Measurements from ENCODE around the gene NEU4.
"Not testable (repeated sequence)": the region's sequence is repeated elsewhere in the genome, so short reads cannot be mapped to it uniquely, and the experiment has no call there.

Gene NEU4

GRCh38 chr2:241818943-241819270, 9.9 kb downstream of the NEU4 start:
- Histone ChIP-seq H3K27ac (no peak overlapping the region), H3K36me3 (ENCODE audit: insufficient read depth, low read length) (no peaks in the 10 kb centered on the region), H3K4me3 (no peak overlapping the region), H3K9ac (ENCODE audit: insufficient read length) (no peak overlapping the region), H3K9me3 (ENCODE audit: low read depth, low read length) (no peaks in the 10 kb centered on the region)
- no peak for DNase-seq (ENCODE audit: low read depth, low spot score)
- no peak for TF ChIP-seq FOXP2 (optimal IDR thresholded peaks at IDR 0.05; ENCODE audit: control extremely low read depth, extremely low read length, insufficient read depth)
- TF ChIP-seq EZH2 (IDR thresholded peaks at IDR 0.05), result no peak
- no peak for TF ChIP-seq POLR2AphosphoS5 (IDR thresholded peaks at IDR 0.05; ENCODE audit: borderline replicate concordance, low read depth, low read length)

- not testable (repeated sequence) for H3K9ac ChIP-seq (ENCODE audit: insufficient read length); H3K27ac ChIP-seq
Observed at GRCh38 chr2:241819947-241820624, 11.1 kb downstream of the NEU4 start.

GRCh38 chr2:241820625-241821384, 11.8 kb downstream of the NEU4 start:
- no peaks in the 10 kb centered on the region for H3K36me3 ChIP-seq (ENCODE audit: insufficient read depth, low read length)
- no peak overlapping the region for H3K9ac ChIP-seq (ENCODE audit: insufficient read length)
- TF ChIP-seq EZH2 (IDR thresholded peaks at IDR 0.05) (no peak), POLR2AphosphoS5 (IDR thresholded peaks at IDR 0.05; ENCODE audit: borderline replicate concordance, low read depth, low read length) (no peak)
- DNase-seq (ENCODE audit: low read depth, low spot score), result no peak
- no peak overlapping the region; the same call in 1 of the 2 replicates for H3K27ac ChIP-seq
- no peaks in the 10 kb centered on the region for H3K9me3 ChIP-seq (ENCODE audit: low read depth, low read length)
- peak overlapping the region; percentile 26; the same call in 1 of the 2 replicates for H3K4me3 ChIP-seq

More at GRCh38 chr2:241819947-241820624, 11.1 kb downstream of the NEU4 start:
- H3K9me3 ChIP-seq (ENCODE audit: low read depth, low read length); DNase-seq (ENCODE audit: low read depth, low spot score); H3K4me3 ChIP-seq; H3K36me3 ChIP-seq (ENCODE audit: insufficient read depth, low read length): not testable (repeated sequence)

GRCh38 chr2:241821460-241822263, 12.7 kb downstream of the NEU4 start:
- Histone ChIP-seq H3K9me3 (ENCODE audit: low read depth, low read length) (no peaks in the 10 kb centered on the region), H3K27ac (peak overlapping the region; percentile 20), H3K4me3 (peak overlapping the region; percentile 26; the same call in 1 of the 2 replicates), H3K36me3 (ENCODE audit: insufficient read depth, low read length) (no peaks in the 10 kb centered on the region), H3K9ac (ENCODE audit: insufficient read length) (peak overlapping the region; percentile 19)
- DNase-seq (ENCODE audit: low read depth, low spot score), result no peak
- TF ChIP-seq EZH2 (IDR thresholded peaks at IDR 0.05) (no peak), POLR2AphosphoS5 (IDR thresholded peaks at IDR 0.05; ENCODE audit: borderline replicate concordance, low read depth, low read length) (no peak), FOXP2 (optimal IDR thresholded peaks at IDR 0.05; ENCODE audit: control extremely low read depth, extremely low read length, insufficient read depth) (no peak)

- DNase-seq (ENCODE audit: low read depth, low spot score), result no peak
- peaks cover 3% of the 10 kb centered on the region for H3K9me3 ChIP-seq (ENCODE audit: low read depth, low read length)
- TF ChIP-seq FOXP2 (optimal IDR thresholded peaks at IDR 0.05; ENCODE audit: control extremely low read depth, extremely low read length, insufficient read depth), result no peak
- no peak for TF ChIP-seq EZH2 (IDR thresholded peaks at IDR 0.05)
- TF ChIP-seq POLR2AphosphoS5 (IDR thresholded peaks at IDR 0.05; ENCODE audit: borderline replicate concordance, low read depth, low read length), result no peak
- no peak overlapping the region for H3K9ac ChIP-seq (ENCODE audit: insufficient read length)
- H3K4me3 ChIP-seq, result no peak overlapping the region
- no peaks in the 10 kb centered on the region for H3K36me3 ChIP-seq (ENCODE audit: insufficient read depth, low read length)
- H3K27ac ChIP-seq, result no peak overlapping the region
Observed at GRCh38 chr2:241822264-241822623, 13.3 kb downstream of the NEU4 start.

GRCh38 chr2:241823531-241824437, 14.8 kb downstream of the NEU4 start:
- not testable (repeated sequence) for DNase-seq (ENCODE audit: low read depth, low spot score); H3K9ac ChIP-seq (ENCODE audit: insufficient read length); H3K36me3 ChIP-seq (ENCODE audit: insufficient read depth, low read length); H3K4me3 ChIP-seq; H3K9me3 ChIP-seq (ENCODE audit: low read depth, low read length); H3K27ac ChIP-seq

- Histone ChIP-seq H3K4me3 (no peak overlapping the region), H3K36me3 (ENCODE audit: insufficient read depth, low read length) (no peaks in the 10 kb centered on the region), H3K9ac (ENCODE audit: insufficient read length) (no peak overlapping the region), H3K9me3 (ENCODE audit: low read depth, low read length) (peaks cover 3% of the 10 kb centered on the region), H3K27ac (no peak overlapping the region)
- no peak for DNase-seq (ENCODE audit: low read depth, low spot score)
- TF ChIP-seq FOXP2 (optimal IDR thresholded peaks at IDR 0.05; ENCODE audit: control extremely low read depth, extremely low read length, insufficient read depth), result no peak
- no peak for TF ChIP-seq EZH2 (IDR thresholded peaks at IDR 0.05)
- TF ChIP-seq POLR2AphosphoS5 (IDR thresholded peaks at IDR 0.05; ENCODE audit: borderline replicate concordance, low read depth, low read length), result no peak
Observed at GRCh38 chr2:241827394-241827793, 18.4 kb downstream of the NEU4 start.

GRCh38 chr2:241833101-241833663, 24.2 kb downstream of the NEU4 start:
- Histone ChIP-seq H3K4me3 (peak overlapping the region; percentile 72), H3K9me3 (ENCODE audit: low read depth, low read length) (no peaks in the 10 kb centered on the region; the same call in 1 of the 2 replicates), H3K27ac (peak overlapping the region; percentile 93), H3K36me3 (ENCODE audit: insufficient read depth, low read length) (no peaks in the 10 kb centered on the region), H3K9ac (ENCODE audit: insufficient read length) (peak overlapping the region; percentile 27)
- no peak for DNase-seq (ENCODE audit: low read depth, low spot score)
- TF ChIP-seq POLR2AphosphoS5 (IDR thresholded peaks at IDR 0.05; ENCODE audit: borderline replicate concordance, low read depth, low read length), result no peak
- no peak for TF ChIP-seq FOXP2 (optimal IDR thresholded peaks at IDR 0.05; ENCODE audit: control extremely low read depth, extremely low read length, insufficient read depth)
- TF ChIP-seq EZH2 (IDR thresholded peaks at IDR 0.05), result no peak

All from SK-N-MC (cell line).